ENCODE data around the gene ABHD1. TPM values are rescaled to one million over a fixed set of nuclear protein-coding genes. Genes with fewer than 3 reads are reported as not detected.

Gene ABHD1
- total RNA-seq, 2 donors from 2014 or later: 0.29 to 1.0 TPM

DNA sequence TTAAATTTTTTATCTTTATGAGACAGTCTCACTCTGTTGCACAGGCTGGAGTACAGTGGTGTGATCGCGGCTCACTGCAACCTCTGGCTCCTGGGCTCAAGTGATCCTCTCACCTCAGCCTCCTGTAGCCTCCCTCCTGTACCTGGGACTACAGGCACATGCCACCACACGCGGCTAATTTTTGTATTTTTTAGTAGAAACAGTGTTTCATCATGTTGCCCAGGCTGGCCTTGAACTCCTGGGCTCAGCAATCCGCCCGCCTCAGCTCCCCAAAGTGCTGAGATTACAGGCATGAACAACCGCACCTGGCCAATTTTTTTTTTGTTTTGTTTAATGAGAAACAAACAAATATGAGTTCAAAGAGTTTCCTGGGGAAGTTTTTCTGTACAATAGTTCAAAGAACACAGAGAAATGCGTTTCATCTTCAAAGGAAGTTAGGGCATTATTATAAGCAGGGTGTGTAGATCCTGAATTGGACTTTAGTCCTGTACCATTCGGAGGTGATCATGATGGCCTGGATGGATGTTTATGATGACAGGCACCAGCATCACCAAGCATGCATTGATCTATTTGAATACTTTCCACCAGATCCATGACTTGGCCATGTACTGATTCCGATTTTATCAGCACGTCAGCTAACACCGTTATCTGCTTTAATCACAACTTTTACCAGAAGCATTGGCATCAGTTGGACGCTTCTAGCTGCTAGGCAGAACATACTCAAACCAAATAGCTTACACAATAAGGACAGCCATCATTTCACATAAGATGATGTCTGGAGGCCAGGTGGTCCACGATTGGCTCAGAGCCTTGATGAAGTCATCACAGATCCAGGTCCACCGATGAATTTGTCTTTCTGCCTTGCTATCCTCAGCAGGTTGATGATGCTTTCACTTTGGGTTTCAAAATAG lies 54.1 kb downstream of the ABHD1 start:
- peaks cover 11% of the 10 kb centered on the region for H3K27me3 ChIP-seq (ENCODE audit: control insufficient read depth, insufficient read depth, low read length, poor library complexity, severe bottlenecking)
- Mint-ChIP-seq H3K9me3 (no peaks in the 10 kb centered on the region), H3K4me3 (no peak overlapping the region), H3K36me3 (ENCODE audit: low read depth) (no peaks in the 10 kb centered on the region), H3K4me1 (no peaks in the 10 kb centered on the region), H3K27me3 (ENCODE audit: insufficient read depth) (peaks cover 14% of the 10 kb centered on the region), H3K27ac (no peak overlapping the region)
- whole genome bisulfite sequencing, 2 experiments (ENCODE audit: insufficient coverage in 1 of 2, insufficient read length in 1 of 2): 93 to 95% methylated on average over 12 to 15 of the region's 15 CpGs
- H3K9ac ChIP-seq (ENCODE audit: extremely low read depth, low read length, poor library complexity, severe bottlenecking): no peak overlapping the region
- TF ChIP-seq, protein P1, sequence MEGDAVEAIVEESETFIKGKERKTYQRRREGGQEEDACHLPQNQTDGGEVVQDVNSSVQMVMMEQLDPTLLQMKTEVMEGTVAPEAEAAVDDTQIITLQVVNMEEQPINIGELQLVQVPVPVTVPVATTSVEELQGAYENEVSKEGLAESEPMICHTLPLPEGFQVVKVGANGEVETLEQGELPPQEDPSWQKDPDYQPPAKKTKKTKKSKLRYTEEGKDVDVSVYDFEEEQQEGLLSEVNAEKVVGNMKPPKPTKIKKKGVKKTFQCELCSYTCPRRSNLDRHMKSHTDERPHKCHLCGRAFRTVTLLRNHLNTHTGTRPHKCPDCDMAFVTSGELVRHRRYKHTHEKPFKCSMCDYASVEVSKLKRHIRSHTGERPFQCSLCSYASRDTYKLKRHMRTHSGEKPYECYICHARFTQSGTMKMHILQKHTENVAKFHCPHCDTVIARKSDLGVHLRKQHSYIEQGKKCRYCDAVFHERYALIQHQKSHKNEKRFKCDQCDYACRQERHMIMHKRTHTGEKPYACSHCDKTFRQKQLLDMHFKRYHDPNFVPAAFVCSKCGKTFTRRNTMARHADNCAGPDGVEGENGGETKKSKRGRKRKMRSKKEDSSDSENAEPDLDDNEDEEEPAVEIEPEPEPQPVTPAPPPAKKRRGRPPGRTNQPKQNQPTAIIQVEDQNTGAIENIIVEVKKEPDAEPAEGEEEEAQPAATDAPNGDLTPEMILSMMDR (conservative IDR thresholded peaks at IDR 0.05): no peak
- no peak overlapping the region for H3K4me3 ChIP-seq (ENCODE audit: low read length)
- no peak overlapping the region for H3K27ac ChIP-seq (ENCODE audit: low read depth, low read length)
- H3K9me3 ChIP-seq (ENCODE audit: control insufficient read depth, low read length): no peaks in the 10 kb centered on the region
- H3K4me1 ChIP-seq (ENCODE audit: control insufficient read depth, insufficient read depth, low read length): no peaks in the 10 kb centered on the region
- DNase-seq: no peak
- H3K36me3 ChIP-seq (ENCODE audit: control insufficient read depth, insufficient read depth, low read length): no peaks in the 10 kb centered on the region

DNA sequence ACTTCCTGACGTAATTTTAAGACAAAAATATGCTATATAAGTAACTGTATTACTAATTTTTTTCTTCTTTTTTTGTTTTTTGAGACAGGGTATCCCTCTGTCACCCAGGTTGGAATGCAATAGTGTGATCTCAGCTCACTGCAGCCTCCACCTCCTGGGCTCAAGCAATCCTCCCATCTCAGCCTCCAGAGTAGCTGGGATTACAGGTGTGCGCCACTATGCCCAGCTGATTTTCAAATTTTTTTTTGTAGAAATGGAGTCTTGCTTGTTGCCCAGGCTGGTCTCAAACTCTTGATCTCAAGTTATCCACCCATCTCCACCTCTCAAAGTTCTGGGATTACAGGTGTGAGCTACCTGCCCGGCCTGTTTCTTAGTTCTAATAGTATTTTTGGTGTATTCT lies 54.9 kb downstream of the ABHD1 start:
- no peaks in the 10 kb centered on the region for H3K9me3 ChIP-seq (ENCODE audit: control insufficient read depth, low read length)
- H3K4me3 ChIP-seq (ENCODE audit: low read length): no peak overlapping the region
- no peak for DNase-seq
- no peak overlapping the region for H3K9ac ChIP-seq (ENCODE audit: extremely low read depth, low read length, poor library complexity, severe bottlenecking)
- H3K27ac ChIP-seq (ENCODE audit: low read depth, low read length): no peak overlapping the region
- peaks cover 6% of the 10 kb centered on the region for H3K27me3 ChIP-seq (ENCODE audit: control insufficient read depth, insufficient read depth, low read length, poor library complexity, severe bottlenecking)
- H3K36me3 ChIP-seq (ENCODE audit: control insufficient read depth, insufficient read depth, low read length): no peaks in the 10 kb centered on the region
- Mint-ChIP-seq H3K4me1 (no peaks in the 10 kb centered on the region), H3K36me3 (ENCODE audit: low read depth) (no peaks in the 10 kb centered on the region), H3K4me3 (no peak overlapping the region), H3K9me3 (no peaks in the 10 kb centered on the region), H3K27ac (no peak overlapping the region), H3K27me3 (ENCODE audit: insufficient read depth) (peaks cover 10% of the 10 kb centered on the region)
- WGBS, 2 experiments (ENCODE audit: insufficient coverage in 1 of 2, insufficient read length in 1 of 2): 100% methylated on average over 1 of the region's 3 CpGs; no CpG with 5 or more reads in 1 of the 2 experiments
- TF ChIP-seq, protein P1 (conservative IDR thresholded peaks at IDR 0.05): no peak
- no peaks in the 10 kb centered on the region for H3K4me1 ChIP-seq (ENCODE audit: control insufficient read depth, insufficient read depth, low read length)

DNA sequence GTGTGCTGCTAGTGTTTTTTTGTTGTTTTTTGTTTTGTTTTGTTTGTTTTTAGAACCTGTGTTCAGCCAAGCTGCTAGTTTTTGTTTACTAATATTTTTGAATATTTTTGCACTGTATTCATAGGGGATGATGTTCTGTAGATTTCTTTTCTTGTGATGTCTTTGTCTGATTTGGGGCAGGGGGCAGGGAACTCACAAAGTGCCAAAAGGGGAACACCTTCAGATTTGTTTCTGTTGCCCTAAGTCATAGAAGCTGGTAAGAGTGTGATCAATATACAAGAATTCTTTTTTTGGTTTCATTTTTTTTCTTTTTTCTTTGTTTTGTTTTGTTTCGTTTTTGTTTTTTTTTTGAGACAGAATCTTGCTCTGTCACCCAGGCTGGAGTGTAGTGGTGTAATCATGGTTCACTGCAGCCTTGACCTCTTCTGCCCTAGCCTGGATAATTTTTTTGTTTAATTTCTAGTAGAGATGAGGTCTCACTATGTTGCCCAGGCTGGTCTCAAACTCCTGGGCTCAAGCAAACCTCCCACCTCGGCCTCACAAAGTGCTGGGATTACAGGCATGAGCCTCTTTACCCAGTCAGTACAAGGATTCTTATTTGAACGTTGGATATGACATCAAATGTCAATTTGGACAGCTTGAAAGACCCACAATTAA lies 55.9 kb downstream of the ABHD1 start:
- no peak overlapping the region for H3K4me3 Mint-ChIP-seq
- TF ChIP-seq, protein P1 (conservative IDR thresholded peaks at IDR 0.05): no peak
- no peaks in the 10 kb centered on the region for H3K4me1 Mint-ChIP-seq
- no peak overlapping the region for H3K27ac Mint-ChIP-seq
- Histone ChIP-seq H3K27me3 (ENCODE audit: control insufficient read depth, insufficient read depth, low read length, poor library complexity, severe bottlenecking) (no peaks in the 10 kb centered on the region), H3K9me3 (ENCODE audit: control insufficient read depth, low read length) (no peaks in the 10 kb centered on the region), H3K9ac (ENCODE audit: extremely low read depth, low read length, poor library complexity, severe bottlenecking) (no peak overlapping the region), H3K4me3 (ENCODE audit: low read length) (no peak overlapping the region), H3K27ac (ENCODE audit: low read depth, low read length) (no peak overlapping the region), H3K36me3 (ENCODE audit: control insufficient read depth, insufficient read depth, low read length) (no peaks in the 10 kb centered on the region), H3K4me1 (ENCODE audit: control insufficient read depth, insufficient read depth, low read length) (no peaks in the 10 kb centered on the region)
- H3K9me3 Mint-ChIP-seq: no peaks in the 10 kb centered on the region
- no peaks in the 10 kb centered on the region for H3K36me3 Mint-ChIP-seq (ENCODE audit: low read depth)
- DNase-seq: no peak
- WGBS, 2 experiments (ENCODE audit: insufficient coverage in 1 of 2, insufficient read length in 1 of 2): 68 to 88% methylated on average over 2 of the region's 3 CpGs
- H3K27me3 Mint-ChIP-seq (ENCODE audit: insufficient read depth): peaks cover 10% of the 10 kb centered on the region

Other genes with a start within 250 kb of the ABHD1 start
- 1 to 10 TPM; 3.2 to 4.4 TPM for gene MAPRE3, start 153.2 kb upstream of the ABHD1 start, total RNA-seq
- 10 to 100 TPM; 52.7 to 63.7 TPM for gene TMEM214, start 90.8 kb upstream of the ABHD1 start, total RNA-seq
- 10 to 100 TPM; 56.9 to 76.1 TPM for gene AGBL5, start 72.1 kb upstream of the ABHD1 start, total RNA-seq
- gene OST4, start 52.2 kb upstream of the ABHD1 start, total RNA-seq: 100 to 1,000 TPM; 290 to 311 TPM
- gene EMILIN1, start 45.2 kb upstream of the ABHD1 start, total RNA-seq: 1 to 10 TPM; 1.9 to 2.1 TPM
- 1 to 10 TPM; 3.3 to 3.9 TPM for gene KHK, start 37.0 kb upstream of the ABHD1 start, total RNA-seq
- gene CGREF1, start 4.7 kb upstream of the ABHD1 start, total RNA-seq: under 1 TPM; 0.20 to 0.33 TPM
- gene PREB, start 10.8 kb downstream of the ABHD1 start, total RNA-seq: 10 to 100 TPM; 50.5 to 53.5 TPM
- gene PRR30, start 15.6 kb downstream of the ABHD1 start, total RNA-seq: not detected
- not detected for gene TCF23, start 25.2 kb downstream of the ABHD1 start, total RNA-seq
- 100 to 1,000 TPM; 101 to 140 TPM for gene ATRAID, start 88.2 kb downstream of the ABHD1 start, total RNA-seq
- gene SLC5A6, start 88.5 kb downstream of the ABHD1 start, total RNA-seq: 100 to 1,000 TPM; 115 to 125 TPM
- gene CAD, start 93.6 kb downstream of the ABHD1 start, total RNA-seq: 100 to 1,000 TPM; 120 to 127 TPM
- gene SLC30A3, start 139.2 kb downstream of the ABHD1 start, total RNA-seq: 1 to 10 TPM; 1.5 to 2.8 TPM
- under 1 TPM in 1 of 2 donors, not detected in 1; 0.49 TPM for gene DNAJC5G, start 151.6 kb downstream of the ABHD1 start, total RNA-seq
- 1 to 10 TPM in 1 of 2 donors, under 1 TPM in 1; 0.86 to 2.2 TPM for gene TRIM54, start 158.6 kb downstream of the ABHD1 start, total RNA-seq
- under 1 TPM; 0.59 to 0.75 TPM for gene UCN, start 184.6 kb downstream of the ABHD1 start, total RNA-seq
- gene MPV17, start 199.3 kb downstream of the ABHD1 start, total RNA-seq: 10 to 100 TPM; 46.6 to 59.6 TPM
- gene GTF3C2, start 232.9 kb downstream of the ABHD1 start, total RNA-seq: 100 to 1,000 TPM; 105 to 120 TPM
- 10 to 100 TPM; 56.7 to 58.6 TPM for gene EIF2B4, start 246.5 kb downstream of the ABHD1 start, total RNA-seq
- 10 to 100 TPM; 81.2 to 92.6 TPM for gene SNX17, start 246.8 kb downstream of the ABHD1 start, total RNA-seq

Data from endodermal cell (in vitro differentiated cells).